H9 (cell line): ENCODE measurements around the gene JMJD7. TPM values are rescaled to one million over a fixed set of nuclear protein-coding genes. Genes with fewer than 3 reads are reported as not detected.

Experiments
- DNase-seq: peaks from one replicate; pipeline ENCODE4 v3.0.0-alpha.2; 2017
- H2AFZ ChIP-seq: one replicate; pipeline ENCODE4 v1.6.1; 2013; ENCODE audit warnings: mild to moderate bottlenecking, low read length, control low read depth, moderate library complexity
- H2AK5ac ChIP-seq: 2 replicates; pipeline ENCODE4 v1.6.1; 2013; ENCODE audit warnings: low read length, control low read depth, mixed read lengths; ENCODE audit not compliant: insufficient read length
- H2BK120ac ChIP-seq: one replicate; pipeline ENCODE4 v1.6.1; 2013; ENCODE audit warnings: low read depth, mild to moderate bottlenecking, low read length, control low read depth, inconsistent platforms; ENCODE audit not compliant: poor library complexity, severe bottlenecking
- H2BK12ac ChIP-seq: 2 replicates; pipeline ENCODE4 v1.6.1; 2013; ENCODE audit warnings: low read length, control low read depth, mixed read lengths, low read depth; ENCODE audit not compliant: insufficient read length
- H2BK15ac ChIP-seq: 2 replicates; pipeline ENCODE4 v1.6.1; 2013; ENCODE audit warnings: low read depth, low read length, control low read depth
- H2BK20ac ChIP-seq: one replicate; pipeline ENCODE4 v1.6.1; 2013; ENCODE audit warnings: low read depth, mild to moderate bottlenecking, low read length, control low read depth, inconsistent platforms; ENCODE audit not compliant: poor library complexity, severe bottlenecking
- H2BK5ac ChIP-seq: 2 replicates; pipeline ENCODE4 v1.6.1; 2013; ENCODE audit warnings: low read length, control low read depth, mixed read lengths; ENCODE audit not compliant: insufficient read length
- H3K14ac ChIP-seq: 2 replicates; pipeline ENCODE4 v1.6.1; 2013; ENCODE audit warnings: low read length, control low read depth; ENCODE audit not compliant: insufficient read depth
- H3K18ac ChIP-seq: 2 replicates; pipeline ENCODE4 v1.6.1; 2013; ENCODE audit warnings: low read depth, mild to moderate bottlenecking, mixed read lengths, low read length, control low read depth; ENCODE audit not compliant: insufficient read length
- H3K23ac ChIP-seq: 2 replicates; pipeline ENCODE4 v1.6.1; 2013; ENCODE audit warnings: low read length, control low read depth, mixed read lengths, low read depth; ENCODE audit not compliant: insufficient read length
- H3K23me2 ChIP-seq: 2 replicates; pipeline ENCODE4 v1.6.1; 2013; ENCODE audit warnings: low read depth, mild to moderate bottlenecking, mixed read lengths, low read length, control low read depth; ENCODE audit not compliant: insufficient read length, poor library complexity, severe bottlenecking
- H3K27ac ChIP-seq: 2 replicates; pipeline ENCODE4 v1.5.1; 2013; ENCODE audit warnings: low read length, control low read depth, mixed read lengths, low read depth; ENCODE audit not compliant: insufficient read length
- H3K27me3 ChIP-seq: 2 replicates; pipeline ENCODE4 v1.6.1; 2013; ENCODE audit warnings: low read length, control low read depth, inconsistent platforms; ENCODE audit not compliant: insufficient read depth
- H3K4ac ChIP-seq: 2 replicates; pipeline ENCODE4 v1.6.1; 2013; ENCODE audit warnings: low read depth, mild to moderate bottlenecking, control low read depth, inconsistent platforms, low read length, moderate library complexity
- H3K4me1 ChIP-seq: 2 replicates; pipeline ENCODE4 v1.6.1; 2013; ENCODE audit warnings: low read length, control low read depth, inconsistent platforms; ENCODE audit not compliant: insufficient read depth
- H3K4me2 ChIP-seq: 2 replicates; pipeline ENCODE4 v1.6.1; 2013; ENCODE audit warnings: low read length, control low read depth, mixed read lengths; ENCODE audit not compliant: insufficient read length, insufficient read depth
- H3K56ac ChIP-seq: 2 replicates; pipeline ENCODE4 v1.6.1; 2013; ENCODE audit warnings: low read depth, mild to moderate bottlenecking, mixed read lengths, low read length, control low read depth; ENCODE audit not compliant: insufficient read length
- H3K79me1 ChIP-seq: 2 replicates; pipeline ENCODE4 v1.6.1; 2013; ENCODE audit warnings: low read depth, mild to moderate bottlenecking, moderate library complexity, low read length, control low read depth, inconsistent platforms; ENCODE audit not compliant: insufficient read depth, poor library complexity, severe bottlenecking
- H3K79me2 ChIP-seq: 2 replicates; pipeline ENCODE4 v1.6.1; 2013; ENCODE audit warnings: low read length, control low read depth, inconsistent platforms; ENCODE audit not compliant: insufficient read depth
- H3K9ac ChIP-seq: 2 replicates; pipeline ENCODE4 v1.6.1; 2013; ENCODE audit warnings: low read length, control low read depth, mixed read lengths; ENCODE audit not compliant: insufficient read length; ENCODE audit errors: extremely low read depth
- H3K9me3 ChIP-seq: one replicate; pipeline ENCODE4 v1.6.1; 2013; ENCODE audit warnings: low read depth, low read length, inconsistent platforms; ENCODE audit not compliant: control insufficient read depth
- H3T11ph ChIP-seq: one replicate; pipeline ENCODE4 v1.6.1; 2013; ENCODE audit warnings: mild to moderate bottlenecking, low read length, control low read depth, inconsistent platforms
- H4K20me1 ChIP-seq: one replicate; pipeline ENCODE4 v1.6.1; 2013; ENCODE audit not compliant: control insufficient read depth, insufficient read length, insufficient read depth
- H4K5ac ChIP-seq: 2 replicates; pipeline ENCODE4 v1.6.1; 2013; ENCODE audit warnings: low read depth, mild to moderate bottlenecking, mixed read lengths, low read length, control low read depth; ENCODE audit not compliant: insufficient read length
- H4K8ac ChIP-seq: replicated peaks from 2 replicates; pipeline ENCODE4 v1.6.1; 2013; ENCODE audit warnings: low read length, control low read depth, mixed read lengths, low read depth; ENCODE audit not compliant: insufficient read length
- H4K91ac ChIP-seq: 2 replicates; pipeline ENCODE4 v1.6.1; 2013; ENCODE audit warnings: low read depth, mild to moderate bottlenecking, moderate library complexity, mixed read lengths, low read length, control low read depth; ENCODE audit not compliant: insufficient read length
- H3K27ac Mint-ChIP-seq, 3 experiments: 2 replicates in 2 of 3; 3 replicates in 1 of 3; pipeline ENCODE4 v1.8.0; 2020 to 2021; ENCODE audit warnings: mixed read lengths in 3 of 3, mild to moderate bottlenecking in 1 of 3, moderate library complexity in 1 of 3
- H3K27me3 Mint-ChIP-seq: 2 replicates; pipeline ENCODE4 v1.8.0; 2021; ENCODE audit warnings: low read depth, mild to moderate bottlenecking, moderate library complexity, mixed read lengths
- H3K36me3 Mint-ChIP-seq, 3 experiments: 2 replicates in 2 of 3; 3 replicates in 1 of 3; pipeline ENCODE4 v1.8.0; 2020 to 2021; ENCODE audit warnings: low read depth in 3 of 3, mixed read lengths in 3 of 3; ENCODE audit not compliant: insufficient read depth in 1 of 3
- H3K4me1 Mint-ChIP-seq, 2 experiments: 2 replicates each; pipeline ENCODE4 v1.8.0; 2020; ENCODE audit warnings: mixed read lengths in 2 of 2
- H3K4me3 Mint-ChIP-seq, 2 experiments: 2 replicates in 1 of 2; 3 replicates in 1 of 2; pipeline ENCODE4 v1.8.0; 2020 to 2021; ENCODE audit warnings: mild to moderate bottlenecking in 2 of 2, mixed read lengths in 2 of 2, moderate library complexity in 1 of 2
- H3K9me3 Mint-ChIP-seq, 2 experiments: 2 replicates in 1 of 2; 3 replicates in 1 of 2; pipeline ENCODE4 v1.8.0; 2020; ENCODE audit warnings: mild to moderate bottlenecking in 2 of 2, mixed read lengths in 2 of 2, moderate library complexity in 1 of 2
- CTCF ChIP-seq: fragments of 200-600 bp; sonication (generic); conservative IDR thresholded peaks from 3 replicates; pipeline ENCODE4 v1.8.0; 2021; ENCODE audit warnings: antibody characterized with exemption, mild to moderate bottlenecking
- WGBS: extraction: QIAGEN DNeasy Blood & Tissue Kit; methylation state at CpG from one replicate; pipeline ENCODE4 v1.1.7; 2013; ENCODE audit warnings: missing lambda C conversion rate, low lambda C conversion rate, mixed read lengths; ENCODE audit not compliant: insufficient read length; ENCODE audit errors: extremely low coverage; 5-methylcytosine and 5-hydroxymethylcytosine counted together
- total RNA-seq: library from RNA; stranded (reverse); gene quantifications from 2 replicates; pipeline ENCODE4 v1.2.1, GENCODE V29; 2021

JMJD7 gene
- total RNA-seq, 1 experiment from 2014 or later, result 13.3 TPM

- H3K9ac ChIP-seq, result no peak overlapping the region
- no peak overlapping the region for H3K27ac Mint-ChIP-seq
- H3K79me2 ChIP-seq, result no peaks in the 10 kb centered on the region
- H3K18ac ChIP-seq, result no peak overlapping the region
- no peak overlapping the region for H2BK5ac ChIP-seq
- no peak overlapping the region for H2BK120ac ChIP-seq
- no peak overlapping the region for H3K14ac ChIP-seq
- no peak overlapping the region for H2AFZ ChIP-seq
- no peak overlapping the region for H4K8ac ChIP-seq
- no peak overlapping the region for H3K4ac ChIP-seq
- no peaks in the 10 kb centered on the region for H3K23me2 ChIP-seq
- H2BK12ac ChIP-seq, result no peak overlapping the region
- H3K27ac ChIP-seq, result no peak overlapping the region
- H3T11ph ChIP-seq, result no peak overlapping the region
- H3K9me3 Mint-ChIP-seq, result no peaks in the 10 kb centered on the region; a peak in 1 of 5 replicates
- H3K9me3 ChIP-seq, result no peaks in the 10 kb centered on the region
- H3K27me3 Mint-ChIP-seq, result peaks cover 2% of the 10 kb centered on the region; the same call in 1 of the 2 replicates
- H3K36me3 Mint-ChIP-seq, result no peaks in the 10 kb centered on the region
- H3K4me1 ChIP-seq, result no peaks in the 10 kb centered on the region
- H3K4me3 Mint-ChIP-seq, result no peak overlapping the region
- no peak for DNase-seq
- no CpG with 5 or more reads among the region's 19 CpGs for WGBS
- peaks cover 0 to 2% of the 10 kb centered on the region in 2 experiments; a peak in 1 of 4 replicates for H3K4me1 Mint-ChIP-seq
- H2BK15ac ChIP-seq, result no peak overlapping the region
- H3K79me1 ChIP-seq, result no peaks in the 10 kb centered on the region
- no peak overlapping the region for H3K4me2 ChIP-seq
- H3K56ac ChIP-seq, result no peak overlapping the region
- H3K27me3 ChIP-seq, result no peaks in the 10 kb centered on the region
- no peaks in the 10 kb centered on the region for H4K20me1 ChIP-seq
- H2AK5ac ChIP-seq, result no peak overlapping the region
- no peak for TF ChIP-seq CTCF
- no peak overlapping the region for H3K23ac ChIP-seq
- no peak overlapping the region for H4K91ac ChIP-seq
- no peak overlapping the region for H4K5ac ChIP-seq
- H2BK20ac ChIP-seq, result no peak overlapping the region
Measured at GRCh38 chr15:41871175-41871905, 43.4 kb downstream of the JMJD7 start.
